PC-3 (cell line): ENCODE data around the gene MAEA. TPM values are rescaled to one million over a fixed set of nuclear protein-coding genes. Genes with fewer than 3 reads are reported as not detected.

ENCODE experiments used
- ATAC-seq: fragments of 200-7000 bp; cut with Tn5 transposase; 2 replicates; pipeline ENCODE4 v1.9.1; 2020; ENCODE audit warnings: mild to moderate bottlenecking, moderate library complexity
- BruUV-seq: library from RNA; stranded (reverse); fragments of 400-500 nt; replicated peaks from 2 replicates; lab custom pipeline; 2021; lab: Mats Ljungman, UMichigan
- CTCF ChIA-PET: fragments of 300-600 bp; sonication (Branson Sonifier 250); formaldehyde crosslinking; loops from one replicate; lab custom pipeline; 2022; ENCODE audit warnings: antibody characterized with exemption; lab: Charles Lee
- POLR2A ChIA-PET: fragments of 300-600 bp; sonication (Branson Sonifier 250); formaldehyde crosslinking; loops from one replicate; lab custom pipeline; 2022; ENCODE audit warnings: antibody characterized with exemption; ENCODE audit not compliant: unreplicated experiment; lab: Charles Lee
- DNase-seq: peaks from one replicate; pipeline ENCODE4 v3.0.0-alpha.2; 2015
- H2AFZ ChIP-seq: fragments of 300-600 bp; sonication (generic); 2 replicates; pipeline ENCODE4 v1.6.0; 2016; ENCODE audit warnings: antibody characterized with exemption, low read length
- H3F3A ChIP-seq: fragments of 300-600 bp; sonication (generic); one replicate; pipeline ENCODE4 v1.6.0; 2017; ENCODE audit warnings: antibody characterized with exemption, low read length, control low read depth, mild to moderate bottlenecking; ENCODE audit not compliant: unreplicated experiment
- H3K27ac ChIP-seq: fragments of 300-600 bp; sonication (generic); 2 replicates; pipeline ENCODE4 v1.5.1; 2016; ENCODE audit warnings: mild to moderate bottlenecking, low read length
- H3K27me3 ChIP-seq: fragments of 300-600 bp; sonication (generic); 2 replicates; pipeline ENCODE4 v1.6.1; 2016; ENCODE audit warnings: low read length, mixed read lengths
- H3K36me3 ChIP-seq: fragments of 300-600 bp; sonication (generic); 2 replicates; pipeline ENCODE4 v1.6.1; 2016; ENCODE audit warnings: low read depth, mixed run types, low read length, mixed read lengths
- H3K4me1 ChIP-seq: fragments of 300-600 bp; sonication (generic); 2 replicates; pipeline ENCODE4 v1.5.1; 2016; ENCODE audit warnings: low read length; ENCODE audit not compliant: insufficient read depth
- H3K4me2 ChIP-seq: fragments of 300-600 bp; sonication (generic); 2 replicates; pipeline ENCODE4 v1.6.0; 2016; ENCODE audit warnings: low read length
- H3K4me3 ChIP-seq: fragments of 300-600 bp; sonication (generic); 2 replicates; pipeline ENCODE4 v1.5.1; 2016; ENCODE audit warnings: mild to moderate bottlenecking, low read length, mixed read lengths
- H3K79me2 ChIP-seq: fragments of 300-600 bp; sonication (generic); 2 replicates; pipeline ENCODE4 v1.6.1; 2017; ENCODE audit warnings: low read length, mixed read lengths
- H3K9ac ChIP-seq: fragments of 300-600 bp; sonication (generic); 2 replicates; pipeline ENCODE4 v1.6.0; 2016; ENCODE audit warnings: mild to moderate bottlenecking, low read length
- H3K9me2 ChIP-seq: fragments of 300-600 bp; sonication (generic); replicated peaks from 2 replicates; pipeline ENCODE4 v1.6.1; 2016; ENCODE audit warnings: mixed run types, low read length, mixed read lengths
- H3K9me3 ChIP-seq: fragments of 300-600 bp; sonication (generic); 2 replicates; pipeline ENCODE4 v1.6.1; 2016; ENCODE audit warnings: low read length, mixed read lengths
- H4K20me1 ChIP-seq: fragments of 300-600 bp; sonication (generic); 2 replicates; pipeline ENCODE4 v1.6.1; 2016; ENCODE audit warnings: low read length, mixed read lengths
- CTCF ChIP-seq: fragments of 300-600 bp; sonication (generic); conservative IDR thresholded peaks from 2 replicates; pipeline ENCODE4 v1.5.1; 2017; ENCODE audit warnings: antibody characterized with exemption, low read depth, mild to moderate bottlenecking, low read length
- EZH2 ChIP-seq: fragments of 300-600 bp; sonication (generic); IDR thresholded peaks from one replicate; pipeline ENCODE4 v1.6.1; 2017; ENCODE audit warnings: antibody characterized with exemption, mild to moderate bottlenecking, low read length; ENCODE audit not compliant: unreplicated experiment
- EZH2phosphoT487 ChIP-seq: fragments of 300-600 bp; sonication (generic); IDR thresholded peaks from 2 replicates; pipeline ENCODE4 v1.6.1; 2018; ENCODE audit warnings: mild to moderate bottlenecking, antibody characterized with exemption, low read length, borderline replicate concordance
- intact Hi-C: fragments of 100-400 bp; cut with micrococcal nuclease; formaldehyde crosslinking; loops from 2 replicates; pipeline ENCODE4 v1.9.0; 2023
- total RNA-seq: library from RNA; depleted of rRNA; stranded (reverse); fragments of >200 nt; gene quantifications from 2 replicates; pipeline ENCODE4 v1.2.3, GENCODE V29; 2014

The MAEA gene
- total RNA-seq, 1 experiment from 2014 or later, result 48.1 TPM

DNA sequence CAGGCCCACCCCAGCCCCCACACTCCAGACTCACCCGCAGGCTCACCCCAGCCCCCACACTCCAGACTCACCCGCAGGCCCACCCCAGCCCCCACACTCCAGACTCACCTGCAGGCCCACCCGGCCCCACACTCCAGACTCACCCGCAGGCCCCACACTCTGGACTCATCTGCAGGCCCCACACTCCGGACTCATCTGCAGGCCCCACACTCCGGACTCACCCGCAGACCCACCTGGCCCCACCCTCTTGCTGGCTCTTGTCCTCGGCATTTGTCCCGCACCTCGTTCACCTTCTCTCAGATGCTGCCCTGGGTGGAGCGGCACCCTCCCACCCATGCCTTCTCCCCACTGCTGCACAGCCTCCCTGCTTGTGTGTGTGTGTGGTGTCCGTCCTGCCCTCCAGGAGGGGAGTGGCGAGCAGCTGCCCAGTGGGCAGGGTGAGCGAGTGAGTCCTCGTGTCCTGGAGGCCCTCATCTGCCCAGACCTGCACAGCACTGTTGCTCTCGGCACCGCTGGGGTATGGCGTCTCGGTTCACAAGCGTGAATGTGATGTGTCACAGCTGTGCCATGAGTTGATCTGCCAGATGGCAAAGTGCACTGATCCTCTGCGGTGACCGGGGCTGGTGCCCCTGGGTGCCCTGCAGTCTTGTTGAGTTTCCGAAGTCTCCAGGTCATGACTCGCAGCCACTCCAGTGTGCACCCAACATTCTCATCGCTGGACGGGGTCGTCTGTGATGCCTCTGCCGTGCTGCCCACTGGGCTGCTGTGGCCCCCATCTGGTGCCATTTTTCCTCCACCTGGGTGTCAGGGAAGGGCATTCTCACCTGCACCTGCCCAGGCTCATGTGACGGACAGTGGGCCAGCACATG lies 27.7 kb downstream of the MAEA start:
- no peaks in the 10 kb centered on the region for H3K9me2 ChIP-seq
- ChIA-PET POLR2A (no interaction called here), CTCF (no interaction called here)
- H3K79me2 ChIP-seq, result no peaks in the 10 kb centered on the region
- no TSS peak for BruUV-seq
- no peak for DNase-seq
- H3K36me3 ChIP-seq, result peaks cover 3% of the 10 kb centered on the region
- ATAC-seq, result no peak
- no peak overlapping the region for H3K4me3 ChIP-seq
- no peaks in the 10 kb centered on the region for H3K27me3 ChIP-seq
- H3K9me3 ChIP-seq, result no peaks in the 10 kb centered on the region
- H3K9ac ChIP-seq, result no peak overlapping the region
- intact Hi-C loops, result no loop called here
- H3K4me2 ChIP-seq, result no peak overlapping the region
- H2AFZ ChIP-seq, result no peak overlapping the region
- no peak overlapping the region for H3K27ac ChIP-seq
- no peaks in the 10 kb centered on the region for H3F3A ChIP-seq
- H3K4me1 ChIP-seq, result peaks cover 8% of the 10 kb centered on the region
- no peaks in the 10 kb centered on the region for H4K20me1 ChIP-seq
- TF ChIP-seq EZH2phosphoT487, result no peak
- no peak for TF ChIP-seq EZH2
- no peak for TF ChIP-seq CTCF

GRCh38 chr4:1318046-1318375 lies 28.3 kb downstream of the MAEA start:
- Histone ChIP-seq H3K4me2 (no peak overlapping the region), H3F3A (peaks cover under 1% of the 10 kb centered on the region), H3K4me3 (no peak overlapping the region), H3K9me3 (no peaks in the 10 kb centered on the region), H3K9me2 (no peaks in the 10 kb centered on the region), H3K9ac (no peak overlapping the region), H3K79me2 (no peaks in the 10 kb centered on the region), H3K36me3 (no peaks in the 10 kb centered on the region; the same call in 1 of the 2 replicates), H2AFZ (no peak overlapping the region), H3K27ac (no peak overlapping the region), H3K4me1 (peaks cover 12% of the 10 kb centered on the region), H4K20me1 (no peaks in the 10 kb centered on the region), H3K27me3 (no peaks in the 10 kb centered on the region)
- CTCF ChIA-PET, result no interaction called here
- ATAC-seq (no peak), DNase-seq (no peak)
- no peak for TF ChIP-seq CTCF
- TF ChIP-seq EZH2phosphoT487, result no peak
- TF ChIP-seq EZH2, result no peak
- POLR2A ChIA-PET, result no interaction called here
- intact Hi-C loops, result no loop called here
- BruUV-seq, result no TSS peak
